ENCODE measurements around the gene CHAT.

DNA sequence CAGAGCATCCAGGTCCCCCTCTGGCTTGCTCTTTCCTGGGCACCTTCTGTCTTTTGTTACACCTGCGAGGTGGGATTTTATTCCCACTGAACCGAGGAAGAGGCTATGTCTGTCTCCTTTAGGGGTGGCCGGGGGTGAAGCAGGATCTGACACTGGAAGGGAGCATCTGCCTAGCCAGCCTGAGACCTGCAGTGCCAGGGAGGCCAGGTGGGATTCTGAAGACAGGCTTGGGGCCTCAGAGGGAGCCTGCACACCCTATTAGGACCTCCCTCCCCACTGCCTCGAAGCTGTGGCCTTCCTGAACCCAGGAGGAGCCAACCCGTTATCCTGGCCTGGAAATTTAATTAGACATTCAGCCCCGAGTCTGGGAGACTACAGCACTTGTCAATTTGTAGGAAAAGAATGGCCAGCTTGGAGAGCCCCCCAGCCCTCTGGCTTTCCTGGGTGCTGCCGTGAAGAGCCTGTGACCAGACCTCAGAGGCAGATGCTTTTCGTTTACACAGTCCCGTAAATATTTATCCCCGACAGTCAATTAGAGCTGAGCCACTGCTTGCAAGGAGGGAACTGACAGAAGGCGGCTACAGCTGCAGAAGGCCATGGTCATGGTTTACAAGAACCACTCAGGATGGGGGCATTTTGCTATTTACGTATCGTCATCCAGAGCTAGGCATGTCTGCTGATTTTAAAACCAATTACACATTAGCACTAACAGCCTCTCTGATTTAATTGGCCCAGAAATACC is 19.7 kb downstream of the CHAT start:
- TF ChIP-seq, protein P1, sequence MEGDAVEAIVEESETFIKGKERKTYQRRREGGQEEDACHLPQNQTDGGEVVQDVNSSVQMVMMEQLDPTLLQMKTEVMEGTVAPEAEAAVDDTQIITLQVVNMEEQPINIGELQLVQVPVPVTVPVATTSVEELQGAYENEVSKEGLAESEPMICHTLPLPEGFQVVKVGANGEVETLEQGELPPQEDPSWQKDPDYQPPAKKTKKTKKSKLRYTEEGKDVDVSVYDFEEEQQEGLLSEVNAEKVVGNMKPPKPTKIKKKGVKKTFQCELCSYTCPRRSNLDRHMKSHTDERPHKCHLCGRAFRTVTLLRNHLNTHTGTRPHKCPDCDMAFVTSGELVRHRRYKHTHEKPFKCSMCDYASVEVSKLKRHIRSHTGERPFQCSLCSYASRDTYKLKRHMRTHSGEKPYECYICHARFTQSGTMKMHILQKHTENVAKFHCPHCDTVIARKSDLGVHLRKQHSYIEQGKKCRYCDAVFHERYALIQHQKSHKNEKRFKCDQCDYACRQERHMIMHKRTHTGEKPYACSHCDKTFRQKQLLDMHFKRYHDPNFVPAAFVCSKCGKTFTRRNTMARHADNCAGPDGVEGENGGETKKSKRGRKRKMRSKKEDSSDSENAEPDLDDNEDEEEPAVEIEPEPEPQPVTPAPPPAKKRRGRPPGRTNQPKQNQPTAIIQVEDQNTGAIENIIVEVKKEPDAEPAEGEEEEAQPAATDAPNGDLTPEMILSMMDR (IDR thresholded peaks at IDR 0.05 in 8 of 11, conservative IDR thresholded peaks at IDR 0.05 in 3 of 11): no peak
- TF ChIP-seq POLR2A (IDR thresholded peaks at IDR 0.05): no peak

Measured in spleen (tissue), 7 donors.